GM11168 (cell line): ENCODE results near the gene SLC7A4.
"Not testable (repeated sequence)": the region's sequence is repeated elsewhere in the genome, so short reads cannot be mapped to it uniquely, and the experiment has no call there.

Experiments used
- in situ Hi-C: fragments of 300-500 bp; cut with MboI; formaldehyde crosslinking; loops from one replicate; pipeline ENCODE4 v1.12.0; 2022; ENCODE audit warnings: low sequenced_read_pairs; ENCODE audit not compliant: unreplicated experiment

The SLC7A4 gene

DNA sequence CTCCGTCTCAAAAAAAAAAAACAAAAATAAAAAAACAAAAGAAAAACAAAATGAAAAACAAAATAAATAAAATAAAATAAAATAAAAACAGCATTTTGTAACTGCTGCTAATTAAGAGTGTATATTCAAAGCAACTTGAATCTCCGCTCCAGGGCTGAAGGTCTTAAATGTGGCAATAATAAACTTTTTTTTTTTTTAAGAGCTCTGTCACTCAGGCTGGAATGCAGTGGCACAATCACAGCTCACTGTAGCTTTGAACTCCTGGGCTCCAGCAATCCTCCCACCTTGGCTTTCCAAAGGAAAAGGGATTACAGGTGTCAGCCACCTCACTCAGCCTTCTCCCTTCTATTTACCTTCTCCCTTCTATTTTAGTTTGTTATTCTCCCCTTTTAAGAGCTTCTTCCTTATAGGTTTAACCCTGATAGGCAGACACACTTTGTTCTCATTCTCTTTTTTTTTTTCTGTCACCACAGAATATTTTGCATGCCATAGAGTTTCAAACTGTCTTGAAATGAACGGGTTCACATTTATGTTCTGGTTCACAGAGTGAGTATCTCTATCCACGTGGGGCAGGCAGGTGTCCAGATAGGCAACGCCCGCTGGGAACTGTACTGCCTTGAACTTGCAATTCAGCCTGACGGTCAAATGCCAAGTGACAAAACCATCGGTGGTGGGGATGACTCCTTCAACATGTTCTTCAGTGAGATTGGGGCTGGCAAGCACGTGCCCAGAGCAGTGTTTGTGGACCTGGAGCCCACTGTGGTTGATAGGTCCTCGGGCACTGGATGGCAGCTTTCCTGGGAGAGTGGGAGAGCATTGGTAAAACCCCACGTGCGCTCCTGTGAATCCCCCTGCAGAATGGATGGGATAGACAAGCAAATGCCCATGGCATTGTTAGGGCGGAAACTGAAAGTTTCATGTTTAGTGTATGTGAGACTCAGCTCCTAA, 32.8 kb upstream of the SLC7A4 start:
- in situ Hi-C loops = no loop called here

DNA sequence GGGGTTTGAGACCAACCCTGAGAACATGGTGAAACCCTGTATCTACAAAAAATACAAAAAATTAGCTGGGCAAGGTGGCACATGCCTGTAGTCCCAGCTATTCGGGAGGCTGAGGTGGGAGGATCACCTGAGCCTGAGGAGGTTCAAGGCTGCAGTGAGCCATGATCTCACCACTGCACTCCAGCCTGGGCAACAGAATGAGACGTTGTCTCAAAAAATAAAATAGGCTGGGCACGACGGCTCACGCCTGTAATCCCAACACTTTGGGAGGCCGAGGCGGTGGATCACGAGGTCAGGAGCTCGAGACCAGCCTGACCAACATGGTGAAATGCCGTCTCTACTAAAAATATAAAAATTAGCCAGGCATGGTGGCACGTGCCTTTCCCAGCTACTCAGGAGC, 32.1 kb upstream of the SLC7A4 start:
- in situ Hi-C loops = not testable (repeated sequence)

DNA sequence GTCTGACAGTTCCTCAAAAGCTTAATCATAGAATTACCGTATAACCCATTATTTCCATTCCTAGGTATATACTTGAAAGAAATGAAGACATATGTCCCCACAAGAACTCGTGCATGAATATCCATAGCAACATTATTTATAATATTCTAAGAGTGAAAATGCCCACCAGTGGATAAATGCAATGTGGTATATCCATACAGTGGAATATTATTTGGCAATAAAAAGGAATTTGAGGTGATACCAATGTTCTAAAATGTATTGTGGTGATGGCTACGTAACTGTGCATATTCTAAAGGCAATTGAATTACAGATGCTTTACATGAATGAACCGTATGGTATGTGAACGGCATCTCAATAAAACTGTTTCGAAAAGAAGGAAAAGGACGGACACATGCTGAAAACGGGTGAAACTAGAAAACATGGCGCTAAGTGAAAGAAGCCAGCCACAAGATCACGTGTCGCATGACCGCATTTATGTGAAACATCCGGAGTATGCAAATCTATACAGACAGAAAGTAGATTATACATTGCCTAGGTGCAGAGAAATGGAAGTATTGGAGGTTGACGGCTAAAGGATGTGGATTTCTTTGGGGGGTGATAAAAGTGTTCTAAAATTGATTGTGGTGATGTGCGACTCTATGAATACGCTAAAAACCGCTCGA, 29.4 kb upstream of the SLC7A4 start:
- in situ Hi-C loops = not testable (repeated sequence)

DNA sequence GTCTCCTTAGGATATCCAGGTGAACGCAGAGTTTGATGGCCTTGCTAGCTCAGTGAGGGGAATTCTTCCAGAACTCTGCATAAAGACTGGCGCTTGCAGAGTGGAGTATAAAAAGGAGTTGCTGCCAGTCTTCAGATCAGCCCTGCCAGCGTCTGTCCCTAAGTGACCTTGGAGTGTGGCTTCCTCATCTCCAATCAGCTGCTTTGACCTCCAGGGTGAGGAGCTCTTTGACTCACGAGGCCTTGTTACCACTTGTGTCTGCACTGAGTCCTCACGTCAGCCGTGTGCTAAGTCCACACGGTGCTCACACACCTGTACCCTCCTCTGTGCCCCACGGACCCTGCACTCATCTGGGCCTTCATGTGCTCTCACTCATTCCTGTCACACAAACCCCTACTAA, 28.0 kb upstream of the SLC7A4 start:
- in situ Hi-C loops = not testable (repeated sequence)

DNA sequence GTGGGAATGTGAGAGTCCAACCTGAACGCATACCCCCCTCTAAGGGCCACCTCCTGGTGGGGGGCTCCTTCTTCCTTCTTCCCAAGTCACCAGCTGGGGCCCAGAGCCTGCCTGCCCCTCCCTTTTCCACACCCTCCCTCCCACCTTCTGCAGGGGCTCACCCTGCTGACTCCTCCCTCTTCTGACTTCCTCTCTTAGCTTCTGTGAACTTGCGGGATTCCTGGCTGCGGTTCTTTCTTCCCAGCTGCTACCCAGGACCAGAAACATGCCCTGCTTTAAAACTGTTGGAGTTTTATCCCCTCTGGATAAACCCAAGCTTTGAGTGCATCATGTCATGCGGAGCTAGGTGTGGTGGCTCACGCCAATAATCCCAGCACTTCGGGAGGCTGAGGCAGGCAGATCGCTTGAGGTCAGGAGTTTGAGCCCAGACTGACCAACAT, 23.5 kb upstream of the SLC7A4 start:
- in situ Hi-C loops = no loop called here

DNA sequence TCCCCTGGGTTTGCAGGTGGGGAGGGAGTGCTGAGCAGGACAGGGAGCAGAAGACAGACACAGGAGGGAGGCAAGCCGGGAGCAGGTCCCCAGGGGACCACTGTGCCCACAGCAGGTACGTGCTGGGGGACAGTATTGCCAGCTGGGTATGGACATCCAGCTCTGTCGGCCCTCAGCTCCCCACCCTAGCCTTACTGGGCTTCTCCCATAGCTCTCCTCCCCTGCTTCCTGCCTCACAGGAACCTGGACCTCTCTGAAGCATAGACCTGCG, 23.1 kb upstream of the SLC7A4 start:
- in situ Hi-C loops = no loop called here

DNA sequence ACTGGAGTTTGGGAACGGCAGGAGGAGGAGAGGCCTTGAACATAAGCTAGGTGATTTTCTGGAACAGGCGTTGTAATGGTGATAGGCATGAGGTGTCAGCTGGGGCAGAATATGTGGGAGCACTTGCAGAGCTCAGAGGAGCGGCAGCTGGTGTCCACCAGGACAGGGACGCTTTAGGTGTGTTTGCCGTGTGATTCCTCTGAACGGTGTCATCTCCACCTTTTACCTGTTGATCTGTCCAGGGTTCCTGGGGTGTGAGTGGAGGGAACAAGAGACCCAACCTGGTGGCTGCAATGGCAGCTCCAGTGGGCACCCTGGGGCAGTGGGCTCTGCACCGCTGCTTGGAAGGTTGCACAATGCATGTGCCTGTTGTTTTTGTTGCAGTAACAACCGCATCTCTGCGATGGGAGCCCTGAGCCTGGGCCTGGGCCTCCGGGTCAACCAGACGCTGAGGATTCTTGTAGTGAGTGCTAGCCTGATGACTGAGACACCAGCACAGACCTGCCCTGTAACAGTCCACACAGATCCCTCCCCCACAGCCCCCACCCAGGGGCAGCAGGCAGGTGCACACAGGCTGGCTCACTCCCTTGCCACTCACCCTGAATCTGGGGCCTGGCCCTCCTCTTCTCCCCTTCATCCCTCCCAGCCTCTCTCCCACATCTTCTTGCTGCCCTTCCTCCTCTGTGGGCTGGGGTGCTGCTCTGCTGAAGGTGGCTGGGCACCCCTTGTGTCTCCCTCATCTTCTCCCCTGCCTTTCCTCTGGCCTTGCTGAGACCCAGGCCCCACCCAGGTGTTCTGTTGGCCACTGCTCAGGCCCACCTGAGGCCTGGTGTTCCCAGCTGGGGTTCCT, 22.6 kb upstream of the SLC7A4 start:
- in situ Hi-C loops = no loop called here

DNA sequence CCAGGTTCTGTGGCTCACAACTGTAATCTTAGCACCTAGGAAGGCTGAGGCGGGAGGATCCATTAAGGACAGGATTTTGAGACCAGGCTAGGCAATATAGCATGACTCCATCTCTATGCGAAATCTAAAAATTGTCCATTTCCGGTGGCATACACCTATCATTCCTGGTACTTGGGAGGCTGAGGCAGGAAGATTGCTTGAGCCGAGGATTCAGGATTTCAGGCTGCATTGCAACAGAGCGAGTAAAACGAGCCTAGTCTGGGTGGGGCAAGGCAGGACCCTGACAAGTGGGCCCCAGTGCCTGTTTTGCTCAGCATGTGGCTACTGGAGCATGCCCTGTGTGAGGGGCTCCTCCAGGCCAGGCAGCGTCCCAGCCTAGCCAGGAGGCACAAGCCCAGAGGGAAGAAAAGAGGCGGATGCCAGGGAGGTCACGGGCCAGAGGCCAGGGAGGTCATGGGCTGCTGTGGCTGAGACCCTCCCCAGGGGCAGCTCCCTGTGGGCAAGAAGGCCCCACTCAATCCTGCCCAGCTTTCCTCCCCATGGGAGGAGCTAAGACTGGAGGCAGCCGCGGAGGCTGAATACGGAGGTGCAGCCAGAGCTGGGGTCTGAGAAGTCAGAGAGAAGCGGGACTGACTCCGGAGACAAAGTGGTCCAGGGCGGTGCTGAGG, 21.8 kb upstream of the SLC7A4 start:
- in situ Hi-C loops = no loop called here

DNA sequence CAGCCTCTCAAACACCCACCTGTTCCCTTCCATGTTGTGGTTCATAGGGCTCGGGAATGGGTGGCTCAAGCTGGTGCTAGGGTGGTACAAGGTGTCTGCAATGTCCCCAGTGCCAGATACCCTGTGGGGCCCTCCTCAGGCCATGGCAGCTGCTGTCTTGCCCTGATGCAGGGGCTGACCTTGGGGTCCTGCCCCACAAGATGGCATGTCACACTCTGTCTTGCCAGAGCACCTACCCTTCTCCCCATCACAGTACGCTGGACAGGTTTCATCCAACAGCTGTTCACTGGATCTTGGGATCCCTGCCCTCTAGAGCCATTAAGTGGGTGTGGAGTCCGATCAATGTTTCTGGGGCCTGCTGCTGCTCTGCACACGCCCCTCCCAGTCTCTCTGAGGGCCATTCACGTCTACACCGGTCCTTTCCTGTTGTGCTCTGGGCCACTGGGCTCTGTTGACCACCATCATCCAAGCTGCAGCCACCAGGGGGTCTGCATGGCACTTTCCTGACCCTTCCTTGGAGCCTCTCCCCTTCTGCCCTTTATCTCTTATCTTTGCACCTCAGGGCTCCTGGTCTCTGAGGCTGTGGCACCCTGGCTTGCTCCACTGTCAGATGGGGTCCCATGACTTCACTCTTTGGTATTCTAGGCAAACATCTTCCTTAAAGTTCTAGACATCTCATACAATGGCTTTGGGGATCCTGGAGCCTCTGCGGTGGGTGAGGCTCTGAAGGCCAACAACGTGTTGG, 20.5 kb upstream of the SLC7A4 start:
- in situ Hi-C loops = no loop called here

DNA sequence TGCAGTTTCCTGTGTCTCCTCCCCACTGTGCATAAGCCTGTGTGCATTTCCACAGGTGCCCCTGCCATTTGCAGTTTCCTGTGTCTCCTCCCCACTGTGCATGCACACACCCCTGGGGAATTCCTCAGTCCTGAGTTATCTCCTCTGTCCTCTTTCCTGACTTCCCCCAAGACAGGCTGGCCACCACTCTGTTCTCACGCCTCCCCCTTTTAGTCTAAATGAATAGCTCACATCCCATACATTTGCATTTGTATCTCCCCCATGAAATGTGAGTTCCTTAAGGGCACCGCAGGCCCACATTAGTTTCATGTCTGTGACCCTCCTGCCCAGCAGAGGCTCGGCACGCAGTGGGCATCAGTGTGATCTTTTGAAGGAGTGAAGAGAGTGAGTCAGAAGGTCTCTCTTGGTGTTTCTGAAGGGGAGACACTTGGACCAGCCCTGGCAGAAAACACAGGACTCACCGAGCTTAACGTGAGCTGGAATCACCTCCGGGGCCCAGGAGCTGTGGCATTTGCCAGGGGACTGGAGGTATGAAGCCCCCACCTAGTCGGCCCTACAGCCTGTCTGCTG, 19.6 kb upstream of the SLC7A4 start:
- in situ Hi-C loops = no loop called here

DNA sequence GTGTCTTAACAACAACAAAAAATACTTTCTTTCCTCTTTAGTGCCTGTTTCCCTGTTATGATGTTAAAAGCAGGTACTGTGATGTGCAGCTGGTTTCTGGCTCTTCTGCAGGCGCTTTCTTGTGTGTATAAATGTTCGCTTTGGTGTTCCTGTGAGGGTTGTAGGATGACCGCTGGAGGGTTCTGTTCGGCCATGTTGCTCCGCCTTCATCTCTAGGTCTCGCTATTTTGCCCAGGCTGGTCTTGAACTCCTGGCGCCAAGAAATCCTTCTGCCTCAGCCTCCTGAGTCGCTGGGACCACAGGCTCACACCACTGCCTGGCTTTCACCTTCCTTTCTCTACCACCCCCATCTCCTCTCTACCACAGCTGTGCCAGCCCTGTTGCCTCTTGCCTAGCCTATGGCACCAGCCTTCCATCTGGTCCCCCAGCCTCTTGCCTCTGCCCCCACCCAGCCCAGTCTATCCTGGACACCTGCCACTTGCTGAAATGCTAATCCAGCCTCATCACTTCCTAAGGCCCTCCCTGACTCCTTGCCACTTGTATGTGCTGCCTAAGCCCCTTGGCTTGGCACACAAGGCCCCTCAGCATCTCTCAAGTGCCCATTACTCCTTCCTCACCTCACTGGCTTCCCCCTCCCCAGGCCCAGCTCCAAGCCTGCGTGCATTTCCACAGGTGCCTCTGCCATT, 18.9 kb upstream of the SLC7A4 start:
- in situ Hi-C loops = no loop called here

DNA sequence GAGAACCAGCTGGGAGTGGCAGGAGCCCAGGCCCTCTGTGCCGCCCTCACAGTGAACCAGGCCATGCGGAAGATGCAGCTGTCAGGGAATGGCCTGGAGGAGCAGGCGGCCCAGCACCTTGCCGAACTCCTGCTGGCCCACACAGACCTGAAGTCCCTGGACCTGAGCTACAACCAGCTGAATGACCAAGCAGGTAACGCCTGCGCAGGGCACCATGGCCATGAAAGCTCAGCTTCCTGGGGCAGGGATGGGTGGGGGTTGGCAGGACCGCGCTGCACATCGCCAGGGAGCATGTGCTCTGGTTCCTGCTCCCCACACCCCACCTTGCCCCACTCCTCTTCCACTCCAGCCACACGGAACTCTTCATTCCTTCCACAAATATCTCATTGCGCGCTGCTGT, 16.6 kb upstream of the SLC7A4 start:
- in situ Hi-C loops = not testable (repeated sequence)

DNA sequence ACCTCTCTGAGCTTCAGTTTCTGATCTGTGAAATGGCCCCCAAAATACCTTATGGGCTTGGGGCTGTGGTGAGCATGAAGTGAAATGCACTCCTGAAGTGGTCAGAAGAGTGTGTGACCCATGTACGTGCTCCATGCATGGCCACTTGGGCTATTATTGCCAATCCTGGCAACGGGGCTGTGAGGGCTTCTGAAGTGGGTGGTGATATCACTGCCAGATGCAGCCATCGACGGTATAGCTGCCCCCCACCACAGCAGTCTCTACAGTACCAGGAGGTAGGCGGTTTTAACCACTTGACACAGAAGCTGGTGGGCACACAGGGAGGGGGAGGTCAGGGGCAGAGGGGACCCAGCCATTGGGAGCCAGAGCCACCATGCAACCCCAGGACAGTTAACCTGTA, 16.1 kb upstream of the SLC7A4 start:
- in situ Hi-C loops = not testable (repeated sequence)

DNA sequence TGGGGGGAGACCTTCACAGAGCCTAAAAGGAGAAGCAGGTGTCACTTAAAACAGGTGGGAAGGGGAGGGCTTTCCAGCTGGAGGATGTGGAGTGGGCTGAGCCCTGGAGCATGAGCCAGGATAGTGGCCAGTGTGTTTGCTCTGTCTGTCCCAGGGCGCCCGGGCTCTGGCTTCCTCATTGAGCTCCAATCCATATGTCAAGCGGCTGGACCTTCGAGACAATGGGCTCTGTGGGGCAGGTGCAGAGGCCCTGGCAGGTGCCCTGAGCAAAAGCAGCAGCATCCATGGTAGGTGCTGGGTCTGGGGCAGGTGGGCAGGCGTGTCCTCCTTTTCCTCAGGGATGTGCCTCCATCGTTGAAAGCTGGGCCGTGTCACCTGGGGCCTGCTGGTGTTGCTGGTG, 15.4 kb upstream of the SLC7A4 start:
- in situ Hi-C loops = no loop called here

DNA sequence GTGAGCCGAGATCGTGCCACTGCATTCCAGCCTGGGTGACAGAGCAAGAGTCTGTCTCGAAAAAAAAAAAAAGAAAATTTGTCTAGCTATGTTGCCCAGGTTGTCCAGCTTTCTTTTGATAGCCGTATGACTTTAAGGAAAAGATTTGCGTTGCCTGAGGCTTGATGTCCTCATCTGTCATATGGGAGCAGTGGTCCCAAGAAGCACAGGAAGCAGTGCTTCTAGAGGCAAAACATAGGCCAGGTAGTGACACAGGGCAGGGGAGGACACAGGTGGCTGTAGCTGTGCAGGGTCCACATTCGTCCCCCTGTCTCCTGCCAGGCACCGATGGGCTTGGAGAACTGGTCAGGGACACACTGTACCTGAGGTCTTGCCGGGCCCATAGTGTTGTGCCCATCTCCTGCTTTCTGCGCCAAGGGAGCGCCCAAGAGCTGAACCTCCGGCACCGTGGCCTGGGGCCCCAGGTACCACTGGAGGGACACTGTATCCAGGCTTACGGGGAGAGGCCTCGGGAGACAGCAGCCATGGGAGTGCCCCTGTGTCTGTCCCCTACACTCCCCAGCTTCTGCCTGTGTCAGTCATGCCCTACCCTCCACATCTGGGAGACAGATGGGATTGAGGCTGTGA, 14.8 kb upstream of the SLC7A4 start:
- in situ Hi-C loops = no loop called here

DNA sequence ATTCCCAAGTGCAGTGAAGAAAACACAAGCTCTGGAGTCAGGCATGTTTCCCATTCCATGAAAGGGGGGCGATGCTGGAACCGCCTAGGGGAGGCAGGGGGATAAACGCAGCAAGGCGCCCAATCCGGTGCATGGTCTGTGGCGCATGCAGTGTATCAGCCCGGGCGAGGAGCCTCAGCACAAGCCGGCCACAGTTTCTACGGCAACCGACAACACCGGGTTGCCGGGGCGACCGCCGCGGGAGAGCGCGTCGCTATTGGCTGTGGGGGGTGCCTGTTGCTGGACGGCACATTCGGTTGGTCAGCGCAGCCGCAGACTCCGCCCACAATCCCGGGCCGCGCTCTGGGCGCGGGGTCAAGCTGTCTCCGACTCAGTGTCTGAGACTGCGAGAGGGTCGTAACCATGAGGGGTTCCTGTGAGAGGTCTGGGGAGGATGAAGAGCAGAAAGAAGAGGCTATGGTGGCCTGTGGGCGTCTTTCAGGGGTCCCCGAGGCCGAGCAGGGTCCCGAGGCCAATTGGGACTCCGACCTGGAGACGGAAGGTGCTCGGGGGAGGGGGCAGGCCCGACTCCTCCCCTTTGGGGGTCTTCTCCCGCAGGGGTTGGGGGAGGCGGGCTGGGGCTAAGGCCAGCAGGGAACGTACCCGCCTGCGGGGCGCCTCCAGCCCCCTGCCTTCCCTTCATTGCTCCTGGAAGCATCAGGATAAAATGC, 13.4 kb upstream of the SLC7A4 start, which contains the start of gene LRRC74B:
Gene LRRC74B, plus strand, starts transcription at position 362 of the 710 bp plus-strand sequence. Its CDS starts 41 bp downstream, at position 403.
- in situ Hi-C loops = no loop called here

DNA sequence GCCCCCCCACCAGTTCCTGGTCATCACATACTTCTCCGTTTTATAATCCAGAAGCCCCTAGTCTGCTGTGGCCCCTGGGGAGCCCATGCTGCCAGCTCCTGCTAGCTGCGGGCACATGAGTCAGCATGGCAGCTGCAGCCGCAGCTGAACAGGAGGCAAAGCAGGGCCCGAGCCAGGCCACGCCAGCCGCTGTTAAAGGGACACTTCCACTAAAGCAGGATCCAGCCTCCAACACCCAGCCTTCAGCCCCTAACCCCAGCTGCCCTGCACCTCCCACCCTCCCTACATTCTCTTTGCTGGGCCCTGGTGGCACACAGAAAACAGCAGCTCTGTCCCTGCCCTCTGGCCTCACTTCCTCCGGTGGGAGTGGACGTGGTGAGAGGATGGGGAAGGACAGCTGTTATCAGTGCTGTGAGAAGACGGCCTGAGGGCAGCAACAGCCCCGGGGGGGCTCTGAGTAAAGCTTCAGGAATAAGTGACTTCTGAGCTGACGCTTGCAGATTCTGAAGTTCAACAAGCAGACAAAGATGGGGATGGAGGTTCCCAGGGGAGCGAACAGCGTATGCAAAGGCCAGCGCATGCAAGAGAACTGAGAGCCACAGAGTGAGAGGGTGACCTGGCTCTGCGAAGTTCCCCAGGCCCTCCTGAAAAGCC, 12.7 kb upstream of the SLC7A4 start:
- in situ Hi-C loops = no loop called here
